ENCODE results near the gene SEMA3B.
"Not testable (repeated sequence)": the region's sequence is repeated elsewhere in the genome, so short reads cannot be mapped to it uniquely, and the experiment has no call there.

SEMA3B gene

DNA sequence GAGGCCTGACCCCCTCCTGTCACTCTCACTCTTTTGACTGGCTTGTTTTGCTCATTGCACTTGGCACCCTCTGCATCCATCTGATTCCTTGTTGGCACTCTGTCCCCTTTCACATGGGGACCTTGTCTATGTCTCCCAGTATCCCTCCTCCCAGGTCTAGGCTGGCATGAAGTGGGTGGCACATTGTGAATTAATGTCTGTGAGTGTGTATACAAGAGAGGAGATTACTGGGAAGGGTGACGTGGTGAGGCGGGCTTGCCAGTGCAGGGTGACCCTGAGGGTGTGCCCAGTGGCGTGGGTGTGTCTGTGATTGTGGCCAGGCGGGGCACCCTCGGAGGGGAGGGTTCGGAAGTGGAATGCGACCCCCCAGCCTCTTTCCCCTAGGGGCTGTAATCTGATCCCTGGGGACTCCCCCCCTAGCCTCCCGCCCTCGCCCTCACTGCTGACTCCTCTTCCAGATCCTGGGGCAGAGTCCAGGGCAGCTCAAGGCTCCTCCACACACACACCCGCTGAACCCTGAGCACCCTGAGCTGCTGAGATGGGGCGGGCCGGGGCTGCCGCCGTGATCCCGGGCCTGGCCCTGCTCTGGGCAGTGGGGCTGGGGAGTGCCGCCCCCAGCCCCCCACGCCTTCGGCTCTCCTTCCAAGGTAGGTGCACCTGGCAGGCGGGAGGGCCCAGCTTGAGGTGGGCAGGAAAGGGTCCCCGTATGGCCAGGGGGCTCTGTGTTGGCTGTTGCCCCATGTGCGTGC lies at the start of gene SEMA3B:
Gene SEMA3B, plus strand, starts transcription at position 445 of the 749 bp plus-strand sequence. Its CDS starts 94 bp downstream, at position 539.
- DNase-seq = peak in 9 of 14 donors; percentile 23 to 79 (median 51)

DNA sequence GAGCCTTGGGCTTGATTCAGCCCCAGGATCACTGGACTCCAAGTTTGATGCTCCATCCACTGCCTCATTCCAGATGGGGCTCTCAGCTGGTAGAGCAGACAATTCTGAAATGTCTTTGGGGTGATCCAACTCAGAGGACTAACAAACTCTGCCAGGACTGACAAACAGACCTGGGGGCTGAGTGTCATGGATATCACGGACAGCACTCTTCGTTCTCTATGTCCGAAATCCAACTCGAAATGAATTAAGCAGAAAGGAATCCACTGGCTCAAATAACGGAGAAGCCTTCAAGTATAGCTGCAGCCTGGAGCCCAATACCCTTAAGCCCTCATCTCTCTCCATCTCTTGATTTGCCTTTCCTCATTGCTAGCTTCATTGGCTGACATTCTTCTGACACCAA lies 49.7 kb upstream of the SEMA3B start:
- no peak for DNase-seq

GRCh38 chr3:50220109-50220508 lies 48.8 kb upstream of the SEMA3B start:
- no peak for DNase-seq

GRCh38 chr3:50221051-50221410 lies 47.9 kb upstream of the SEMA3B start:
- no peak for DNase-seq

DNA sequence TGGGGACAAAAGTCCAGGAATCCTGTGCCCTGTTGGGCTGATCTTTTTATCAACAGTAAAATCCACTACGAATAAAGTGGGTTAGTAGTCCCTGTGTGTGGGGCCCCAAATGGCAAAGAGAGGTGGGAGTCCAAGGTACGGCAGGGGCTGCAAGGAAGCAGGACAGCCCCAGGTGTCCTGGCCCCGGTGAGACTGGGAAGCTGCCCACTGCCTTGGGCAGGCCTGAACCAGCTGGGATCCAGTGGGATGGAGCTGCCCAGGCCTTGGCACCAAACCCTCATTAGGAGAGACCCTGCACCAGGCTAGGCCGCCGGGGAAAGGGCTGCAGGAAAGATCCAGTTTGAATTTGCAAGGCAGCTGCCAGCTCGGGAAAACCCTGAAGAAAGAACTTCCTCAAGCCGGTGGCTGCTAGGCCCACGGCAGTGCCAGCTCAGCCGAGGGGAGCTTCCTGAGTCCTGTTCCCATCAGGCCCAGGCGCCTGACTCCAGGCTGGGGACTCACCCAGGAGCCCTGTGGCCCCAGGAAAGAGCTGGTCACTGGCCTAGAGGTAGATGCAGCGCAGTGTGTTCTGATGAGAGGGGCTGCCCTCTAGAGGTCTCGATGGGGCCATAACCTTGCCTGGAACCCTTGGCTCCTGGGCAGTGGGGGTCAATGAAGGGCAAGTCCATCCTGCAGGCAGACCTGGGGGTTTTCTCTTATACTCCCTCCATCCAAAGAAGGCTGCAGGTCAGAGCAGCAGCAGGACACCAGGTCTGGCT lies 47.4 kb upstream of the SEMA3B start:
- DNase-seq = peak in 6 of 14 donors; percentile 20 to 73 (median 39)

GRCh38 chr3:50222169-50222528 lies 46.8 kb upstream of the SEMA3B start:
- no peak for DNase-seq

GRCh38 chr3:50224639-50225038 lies 44.3 kb upstream of the SEMA3B start:
- no peak for DNase-seq

DNA sequence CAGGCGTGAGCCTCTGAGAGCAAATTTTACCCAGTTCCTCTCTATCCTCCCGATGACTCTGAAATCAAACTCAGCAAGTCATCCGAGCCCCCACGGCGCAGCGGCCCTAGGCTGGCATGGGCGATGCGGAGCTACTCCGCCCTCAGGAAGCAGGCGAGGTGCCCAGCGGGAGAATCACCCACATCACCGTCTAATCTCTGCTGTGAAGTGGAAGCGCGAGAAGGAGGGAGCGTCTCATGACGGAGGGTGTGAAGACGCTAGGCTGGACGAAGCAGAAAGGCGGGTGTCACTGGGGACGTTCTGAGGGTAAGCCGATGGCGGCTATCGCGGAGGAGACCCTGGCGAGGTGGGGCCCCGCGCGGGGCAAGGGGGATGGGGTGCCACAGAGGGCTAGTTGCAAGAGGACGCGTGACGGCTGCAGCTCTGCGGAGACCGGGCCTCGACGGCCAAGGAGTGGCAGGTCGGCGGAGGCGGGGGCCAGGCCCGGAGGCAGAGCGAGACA lies 42.0 kb upstream of the SEMA3B start:
- DNase-seq = peak in 7 of 14 donors; percentile 47 to 74 (median 69)

DNA sequence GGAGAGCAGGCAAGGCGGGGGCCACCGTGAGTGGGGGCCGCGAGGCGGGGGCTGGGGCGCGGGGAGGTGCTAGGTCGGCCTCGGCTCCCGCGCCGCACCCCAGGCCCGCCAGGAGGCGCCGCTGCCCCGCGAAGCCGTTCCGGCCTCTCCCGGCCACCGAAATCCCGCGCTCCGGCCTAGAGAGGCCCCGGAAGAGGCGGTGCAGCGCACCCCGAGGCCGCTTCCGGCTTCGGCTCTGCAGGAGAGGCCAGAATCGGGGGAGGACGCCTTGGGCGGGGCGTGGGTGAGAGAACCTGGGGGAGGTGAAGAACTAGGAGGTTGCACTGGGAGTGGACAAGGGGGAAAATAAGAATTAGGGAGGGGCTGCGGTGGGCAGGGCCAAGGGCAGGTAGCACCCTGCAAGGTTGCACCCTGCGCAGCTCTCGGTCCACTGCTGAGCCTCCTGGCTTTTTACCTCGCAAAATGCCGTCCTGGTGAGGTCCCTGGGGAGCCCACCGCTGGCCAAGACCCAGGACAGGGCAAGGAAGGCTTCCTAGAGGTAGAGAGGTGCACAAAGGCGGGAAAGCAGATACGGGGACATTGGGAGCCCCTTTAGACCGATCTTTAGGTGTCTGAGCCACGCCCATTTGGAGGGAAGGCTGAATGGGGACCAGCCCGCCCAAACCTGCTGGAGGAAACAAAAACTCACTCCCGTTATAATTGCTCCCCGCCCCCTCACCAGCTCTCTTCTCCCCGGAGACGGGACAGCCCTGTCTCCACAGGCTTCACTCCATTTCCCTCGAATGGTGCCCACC lies 41.4 kb upstream of the SEMA3B start:
- peak in 13 of 14 donors; percentile 70 to 92 (median 83) for DNase-seq

DNA sequence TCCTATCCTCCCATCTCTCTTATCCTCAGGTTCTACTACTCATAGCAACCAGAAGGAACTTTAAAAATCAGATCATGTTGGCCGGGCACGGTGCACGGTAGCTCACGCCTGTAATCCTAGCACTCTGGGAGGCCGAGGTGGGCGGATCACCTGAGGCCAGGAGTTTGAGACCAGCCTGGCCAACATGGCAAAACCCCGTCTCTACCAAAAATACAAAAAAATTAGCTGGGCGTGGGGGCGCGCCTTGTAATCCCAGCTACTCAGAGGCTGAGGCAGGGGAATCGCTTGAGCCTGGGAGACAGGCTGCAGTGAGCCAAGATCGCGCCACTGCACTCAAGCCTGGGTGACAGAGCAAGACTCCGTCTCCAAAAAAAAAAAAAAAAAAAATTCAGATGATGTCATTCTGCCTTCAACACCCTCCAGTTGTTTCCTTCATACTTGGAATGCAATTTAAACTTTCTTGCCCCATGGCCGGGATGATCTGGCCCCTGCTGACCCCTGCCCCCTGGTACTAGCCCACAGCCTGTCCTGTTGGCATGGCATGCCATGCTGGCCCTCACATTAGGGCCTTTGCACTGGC lies 40.7 kb upstream of the SEMA3B start:
- DNase-seq = not testable (repeated sequence)

- no peak for DNase-seq
Observed at GRCh38 chr3:50229490-50229889, 39.5 kb upstream of the SEMA3B start.

DNA sequence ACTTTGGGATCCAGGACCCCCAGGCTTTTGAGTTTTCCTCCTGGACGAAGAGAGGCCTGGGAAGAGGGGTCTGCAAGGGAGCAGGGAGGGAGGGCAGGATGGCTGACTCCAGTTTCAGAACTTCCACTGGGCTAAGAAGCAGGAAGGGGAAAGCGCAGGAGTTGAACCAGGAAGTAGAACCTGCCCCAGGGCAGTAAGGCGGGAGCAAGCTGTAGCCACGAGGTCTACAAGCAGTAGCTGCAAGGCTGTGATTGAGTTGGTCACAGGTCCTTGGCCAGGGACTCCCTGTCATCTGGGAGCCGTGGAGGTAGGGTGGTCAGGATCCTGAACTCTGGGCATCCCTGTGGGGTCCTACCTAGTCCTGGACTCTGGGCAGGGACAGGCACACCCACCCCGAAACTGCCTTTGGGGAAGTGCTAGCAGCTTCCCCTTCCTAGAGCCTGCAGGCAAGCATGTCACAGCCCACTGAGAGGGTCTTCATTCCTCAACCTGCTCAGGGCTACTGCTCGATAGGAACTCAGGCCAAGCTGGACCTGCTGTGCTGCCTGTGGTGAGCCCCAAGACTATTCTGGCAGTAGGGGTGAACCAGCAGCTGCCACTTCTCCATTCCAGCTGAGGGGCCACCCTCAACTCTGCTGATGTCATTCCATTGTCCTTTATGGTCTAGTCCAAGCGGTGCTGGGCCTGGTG lies 38.7 kb upstream of the SEMA3B start:
- peak in 4 of 14 donors; percentile 21 to 55 (median 46) for DNase-seq

DNA sequence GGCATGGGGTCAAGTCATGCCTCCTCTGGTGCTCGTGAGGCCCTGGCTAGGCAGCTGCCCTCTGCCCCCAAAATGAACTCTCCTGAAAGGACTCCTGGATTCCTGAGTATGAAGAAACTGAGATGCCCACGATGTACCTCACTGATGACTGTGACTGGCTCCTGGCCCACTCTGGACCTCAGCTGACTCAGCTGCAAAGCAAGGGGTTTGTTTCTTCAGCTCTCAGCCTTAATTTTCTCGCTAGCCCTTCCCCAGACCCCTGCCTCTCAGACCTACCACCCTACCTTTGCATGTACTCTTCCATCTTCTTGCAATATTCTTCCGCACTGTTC lies 38.2 kb upstream of the SEMA3B start:
- DNase-seq = no peak

DNA sequence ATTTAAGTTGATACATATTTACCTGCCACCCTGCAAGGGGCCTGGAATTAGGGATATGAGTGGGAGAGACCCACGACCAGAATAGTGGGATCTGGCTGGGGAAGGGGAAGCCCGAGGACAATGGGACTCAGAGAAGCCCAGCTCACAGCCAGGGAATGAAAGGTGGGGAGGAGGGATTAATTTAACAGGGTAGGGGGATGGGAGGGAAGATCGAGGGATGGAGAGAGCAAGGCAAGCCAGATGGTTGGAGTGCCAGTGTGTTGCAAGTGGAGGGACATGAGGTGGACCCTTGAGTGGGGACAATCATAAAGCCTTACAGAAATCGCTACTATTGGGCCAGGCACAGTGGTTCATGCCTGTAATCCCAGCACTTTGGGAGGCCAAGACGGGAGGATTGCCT lies 37.4 kb upstream of the SEMA3B start:
- DNase-seq = no peak

DNA sequence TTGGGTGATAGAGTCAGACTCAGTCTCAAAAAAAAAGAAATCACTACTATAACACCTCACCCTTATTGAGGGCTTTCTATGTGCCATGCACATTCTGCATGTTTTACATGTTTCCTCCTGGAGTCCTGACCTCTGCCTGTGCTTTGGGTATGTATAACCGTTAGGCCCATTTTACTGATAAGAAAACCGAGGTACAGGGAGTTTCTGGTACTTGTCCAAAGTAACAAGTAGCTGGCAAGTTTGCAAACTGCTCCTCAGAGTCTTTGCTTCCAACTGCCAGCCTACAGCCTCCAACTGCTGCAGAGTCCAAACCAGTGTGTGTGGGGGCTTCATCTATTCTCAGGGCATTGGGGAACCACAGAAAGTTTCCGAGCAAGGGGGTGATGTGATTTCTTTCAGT lies 36.6 kb upstream of the SEMA3B start:
- no peak for DNase-seq

GRCh38 chr3:50233176-50233575 lies 35.8 kb upstream of the SEMA3B start:
- no peak for DNase-seq

DNA sequence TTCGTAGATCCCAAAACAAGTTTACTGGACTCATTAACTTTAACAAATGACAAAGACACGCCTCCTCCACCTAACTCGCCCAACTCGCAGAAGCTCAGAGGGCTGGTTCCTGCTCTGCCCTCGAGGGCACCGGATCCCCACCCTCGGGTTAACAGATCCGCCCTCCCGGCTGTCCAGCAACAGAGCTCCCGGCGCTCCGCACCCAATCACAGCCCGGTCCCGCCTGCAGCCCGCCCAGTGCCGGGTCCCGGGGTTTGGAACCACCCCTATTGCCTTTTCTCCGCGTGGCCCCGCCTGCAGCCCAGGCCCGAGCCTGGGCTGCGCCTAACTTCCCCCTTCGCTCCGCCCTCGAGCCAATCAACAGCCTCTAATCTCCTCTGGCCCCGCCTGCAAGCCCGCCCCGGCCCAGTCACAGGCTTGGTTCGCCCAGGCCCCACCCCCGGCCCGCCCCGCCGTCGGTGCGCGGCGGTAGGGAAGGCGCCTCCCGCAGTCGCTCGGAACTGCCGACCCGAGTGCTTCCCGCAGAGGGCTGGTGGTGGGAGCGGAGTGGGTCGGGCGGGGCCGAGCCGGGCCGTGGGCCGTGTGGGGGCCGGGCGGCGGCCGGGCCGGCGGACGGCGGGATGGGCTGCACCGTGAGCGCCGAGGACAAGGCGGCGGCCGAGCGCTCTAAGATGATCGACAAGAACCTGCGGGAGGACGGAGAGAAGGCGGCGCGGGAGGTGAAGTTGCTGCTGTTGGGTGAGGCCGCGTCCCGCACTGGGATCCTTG lies 33.0 kb upstream of the SEMA3B start, which contains the start of gene GNAI2:
Gene GNAI2, plus strand, starts transcription at position 489 of the 768 bp plus-strand sequence. Its CDS starts 132 bp downstream, at position 621.
- DNase-seq = peak; percentile 91 to 99 (median 98)

- peak in 1 of 14 donors; percentile 57 for DNase-seq
Observed at GRCh38 chr3:50236484-50237132, 32.3 kb upstream of the SEMA3B start.

GRCh38 chr3:50237133-50237651 lies 31.8 kb upstream of the SEMA3B start:
- peak in 4 of 14 donors; percentile 32 to 57 (median 42) for DNase-seq

All from C1 segment of cervical spinal cord (tissue), 14 donors.